ENCODE measurements around the gene CYB5R4.

The CYB5R4 gene

DNA sequence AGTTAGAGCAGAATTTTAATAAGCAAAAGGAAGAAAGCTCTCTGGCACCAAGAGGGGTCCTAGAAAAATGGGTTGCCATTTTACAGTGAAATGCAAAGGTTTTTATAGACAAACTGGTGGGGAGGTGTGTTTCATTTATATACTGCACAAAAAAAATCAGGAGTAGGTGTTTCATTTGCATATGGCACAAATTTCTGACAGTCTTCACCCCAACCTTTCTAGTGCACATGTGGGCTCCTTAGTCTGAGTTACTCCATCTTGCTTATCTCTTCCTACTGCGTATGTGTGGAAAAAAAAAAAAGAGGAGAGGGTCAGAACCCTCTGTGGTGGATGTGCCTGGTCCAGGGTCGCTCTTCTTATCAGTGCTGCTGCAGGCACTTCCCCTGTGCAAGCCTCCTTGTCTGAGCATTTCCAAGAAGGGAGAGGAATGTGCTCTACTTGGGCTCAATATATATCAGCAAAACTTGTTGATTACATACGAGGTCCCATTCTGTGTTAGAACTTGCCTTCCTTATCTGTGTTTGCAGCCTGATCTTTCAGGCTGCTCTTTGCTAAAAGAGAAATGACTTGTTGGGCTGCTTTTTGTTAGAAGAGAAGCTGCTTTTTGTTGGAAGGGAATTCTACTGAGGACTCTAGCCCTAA lies 115.0 kb downstream of the CYB5R4 start:
- H3K9me3 ChIP-seq (replicated peaks in 1 of 11) = peaks cover 0 to 5% (median 0%) of the 10 kb centered on the region in 11 experiments; a peak in 2 of 22 replicates
- H3K4me3 ChIP-seq = no peak overlapping the region
- no peak overlapping the region for H3K4me2 ChIP-seq
- no peak overlapping the region for H3K9ac ChIP-seq
- H3K27me3 ChIP-seq = no peaks in the 10 kb centered on the region
- H3K4me1 ChIP-seq = peaks cover 0 to 6% (median 0%) of the 10 kb centered on the region in 10 experiments; a peak in 1 of 20 replicates
- no peak overlapping the region for H3K27ac ChIP-seq
- no peaks in the 10 kb centered on the region for H3K36me3 ChIP-seq
- no peaks in the 10 kb centered on the region for H4K20me1 ChIP-seq
- TF ChIP-seq Cebpa-rat (IDR thresholded peaks at IDR 0.05) = no peak

DNA sequence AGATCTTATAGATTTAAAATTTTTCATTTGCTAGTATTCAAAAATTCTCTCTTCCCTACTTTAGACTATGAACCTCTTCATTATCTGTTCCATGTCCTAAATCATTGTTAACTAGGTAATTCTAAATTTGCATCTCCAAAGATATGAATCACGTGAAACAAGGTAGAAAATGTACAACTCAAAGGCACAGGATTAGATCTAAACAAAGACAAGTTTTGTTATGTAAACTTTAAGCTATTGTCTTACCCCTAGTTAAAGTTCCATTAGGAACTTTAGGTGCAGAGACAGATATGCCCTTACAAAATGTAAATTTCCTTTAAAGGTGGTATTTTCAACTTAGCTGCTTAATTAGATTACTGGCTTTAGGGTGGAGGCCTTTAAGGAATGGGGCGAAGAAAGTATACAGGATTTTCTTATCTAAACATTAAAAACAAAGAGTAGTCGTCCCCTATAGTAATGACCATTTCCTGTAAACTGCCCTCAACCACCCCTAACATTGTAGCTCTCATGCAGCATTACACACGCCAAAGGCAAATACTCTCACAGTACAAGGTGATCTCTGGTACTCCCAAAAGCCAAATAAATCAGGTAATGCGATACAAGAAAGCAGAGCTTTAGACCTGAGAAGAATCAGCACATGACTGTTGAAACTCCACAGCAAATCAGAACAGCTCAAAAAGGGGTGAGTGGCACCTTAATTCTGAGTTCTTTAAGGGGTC lies 116.7 kb downstream of the CYB5R4 start:
- Histone ChIP-seq H4K20me1 (no peaks in the 10 kb centered on the region), H3K4me2 (no peak overlapping the region), H3K27ac (no peak overlapping the region), H3K9ac (no peak overlapping the region), H3K27me3 (no peaks in the 10 kb centered on the region), H3K4me3 (no peak overlapping the region), H3K36me3 (no peaks in the 10 kb centered on the region), H3K4me1 (peaks cover 0 to 6% (median 0%) of the 10 kb centered on the region in 10 experiments; a peak in 1 of 20 replicates), H3K9me3 (replicated peaks in 1 of 11) (peaks cover 0 to 6% (median 0%) of the 10 kb centered on the region in 11 experiments; a peak in 2 of 22 replicates)
- TF ChIP-seq Cebpa-rat (IDR thresholded peaks at IDR 0.05) = no peak

DNA sequence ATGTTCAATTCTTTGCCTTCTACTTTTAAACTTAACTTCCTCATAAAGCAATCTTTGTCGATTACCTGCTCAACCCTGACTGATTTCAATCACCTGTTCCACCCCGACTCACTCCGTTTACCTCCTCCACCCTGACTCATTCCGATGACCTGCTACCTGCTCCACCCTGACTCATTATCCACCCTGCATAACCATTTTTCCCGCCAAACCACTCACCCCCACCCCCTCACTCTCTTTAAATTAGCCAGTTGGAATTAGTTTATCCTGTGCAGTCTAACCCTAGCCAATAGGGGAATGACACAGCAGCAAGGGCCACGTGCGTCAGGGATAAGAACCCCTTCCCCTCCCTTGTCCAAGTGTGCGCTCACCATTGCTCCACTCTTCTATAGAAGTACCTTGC lies 117.4 kb downstream of the CYB5R4 start:
- no peak for TF ChIP-seq Cebpa-rat (IDR thresholded peaks at IDR 0.05)
- H3K4me3 ChIP-seq = no peak overlapping the region
- H4K20me1 ChIP-seq = no peaks in the 10 kb centered on the region
- H3K27me3 ChIP-seq = no peaks in the 10 kb centered on the region
- no peak overlapping the region for H3K27ac ChIP-seq
- no peak overlapping the region for H3K4me2 ChIP-seq
- no peaks in the 10 kb centered on the region for H3K36me3 ChIP-seq
- H3K4me1 ChIP-seq = peaks cover 0 to 6% (median 0%) of the 10 kb centered on the region in 10 experiments; a peak in 1 of 20 replicates
- peaks cover 0 to 6% (median 0%) of the 10 kb centered on the region in 11 experiments; a peak in 2 of 22 replicates for H3K9me3 ChIP-seq (replicated peaks in 1 of 11)
- no peak overlapping the region for H3K9ac ChIP-seq

DNA sequence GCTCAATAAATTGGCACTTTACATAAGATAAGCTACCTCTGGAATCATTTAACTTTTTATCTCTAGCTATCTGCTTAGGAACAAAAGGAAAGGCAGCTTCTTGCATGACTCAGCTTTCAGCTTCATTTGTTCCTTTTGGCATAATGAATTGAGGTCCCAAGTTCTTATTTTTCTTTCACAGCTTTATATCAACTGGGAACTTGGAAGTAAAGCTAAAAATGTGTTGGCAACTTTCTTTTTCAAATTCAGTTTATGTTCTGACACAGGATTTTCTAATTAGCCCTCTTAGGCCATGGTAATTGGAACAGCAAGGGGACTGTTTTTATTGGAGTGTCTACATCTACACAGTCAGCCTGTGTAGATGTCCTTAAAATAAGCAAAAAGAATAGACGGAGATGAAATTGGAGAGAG lies 118.8 kb downstream of the CYB5R4 start:
- Histone ChIP-seq H3K27ac (no peak overlapping the region), H3K27me3 (no peaks in the 10 kb centered on the region), H3K9ac (no peak overlapping the region), H4K20me1 (no peaks in the 10 kb centered on the region), H3K9me3 (replicated peaks in 1 of 11) (peaks cover 0 to 6% (median 0%) of the 10 kb centered on the region in 11 experiments; a peak in 1 of 22 replicates), H3K36me3 (no peaks in the 10 kb centered on the region), H3K4me3 (no peak overlapping the region), H3K4me2 (no peak overlapping the region), H3K4me1 (peaks cover 0 to 6% (median 0%) of the 10 kb centered on the region in 10 experiments; a peak in 1 of 20 replicates)
- TF ChIP-seq Cebpa-rat (IDR thresholded peaks at IDR 0.05) = no peak

DNA sequence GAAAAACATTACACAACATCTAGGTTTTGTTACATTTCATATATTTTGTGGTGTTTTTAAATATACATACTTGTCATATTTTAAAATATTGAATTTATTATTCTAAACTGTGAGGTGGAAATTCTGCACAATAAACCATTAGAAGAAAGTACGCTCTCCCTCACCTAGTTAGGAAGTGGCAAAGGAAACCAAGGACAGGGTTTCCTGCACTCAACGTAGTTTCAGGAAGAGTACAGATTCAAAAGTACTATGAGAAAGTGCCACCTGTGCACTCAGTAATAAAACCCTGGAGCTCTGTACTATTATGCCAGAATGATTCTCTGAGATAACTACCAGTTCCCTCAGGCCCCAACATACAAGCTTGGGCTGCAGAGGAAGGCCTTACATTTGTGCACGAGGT lies 119.5 kb downstream of the CYB5R4 start:
- no peak overlapping the region for H3K9ac ChIP-seq
- no peak overlapping the region for H3K27ac ChIP-seq
- no peak overlapping the region for H3K4me3 ChIP-seq
- peaks cover 0 to 6% (median 0%) of the 10 kb centered on the region in 10 experiments; a peak in 1 of 20 replicates for H3K4me1 ChIP-seq
- no peak for TF ChIP-seq Cebpa-rat (IDR thresholded peaks at IDR 0.05)
- H3K36me3 ChIP-seq = no peaks in the 10 kb centered on the region; a peak in 1 of 22 replicates
- H3K4me2 ChIP-seq = no peak overlapping the region
- H4K20me1 ChIP-seq = no peaks in the 10 kb centered on the region
- H3K27me3 ChIP-seq = no peaks in the 10 kb centered on the region
- H3K9me3 ChIP-seq (replicated peaks in 1 of 11) = peaks cover 0 to 6% (median 0%) of the 10 kb centered on the region in 11 experiments; a peak in 1 of 22 replicates

DNA sequence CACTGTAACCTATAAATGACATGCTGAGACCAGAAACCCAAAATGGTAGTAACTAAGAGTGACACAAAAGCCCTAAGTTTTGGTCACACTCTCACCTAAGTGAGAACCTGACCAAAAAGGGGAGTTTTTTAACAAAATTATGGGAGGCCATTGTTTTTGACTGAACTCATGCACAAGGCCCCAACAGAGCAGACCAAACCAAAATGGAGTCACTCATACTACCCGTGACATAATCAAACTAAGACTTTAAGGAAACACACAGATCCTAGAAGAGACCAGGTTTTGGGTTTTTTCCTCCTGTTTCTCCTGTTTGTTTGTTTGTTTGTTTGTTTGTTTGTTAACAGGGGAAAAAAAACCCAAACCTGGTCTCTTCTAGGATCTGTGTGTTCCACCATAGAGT lies 124.9 kb downstream of the CYB5R4 start:
- Histone ChIP-seq H3K9ac (no peak overlapping the region), H4K20me1 (no peaks in the 10 kb centered on the region), H3K27me3 (no peaks in the 10 kb centered on the region), H3K4me1 (no peaks in the 10 kb centered on the region), H3K4me3 (no peak overlapping the region), H3K36me3 (peaks cover 0 to 3% (median 0%) of the 10 kb centered on the region in 11 experiments; a peak in 1 of 22 replicates), H3K27ac (no peak overlapping the region), H3K9me3 (replicated peaks in 1 of 11) (peaks cover 0 to 6% (median 0%) of the 10 kb centered on the region in 11 experiments; a peak in 1 of 22 replicates), H3K4me2 (no peak overlapping the region)
- TF ChIP-seq Cebpa-rat (IDR thresholded peaks at IDR 0.05) = no peak

DNA sequence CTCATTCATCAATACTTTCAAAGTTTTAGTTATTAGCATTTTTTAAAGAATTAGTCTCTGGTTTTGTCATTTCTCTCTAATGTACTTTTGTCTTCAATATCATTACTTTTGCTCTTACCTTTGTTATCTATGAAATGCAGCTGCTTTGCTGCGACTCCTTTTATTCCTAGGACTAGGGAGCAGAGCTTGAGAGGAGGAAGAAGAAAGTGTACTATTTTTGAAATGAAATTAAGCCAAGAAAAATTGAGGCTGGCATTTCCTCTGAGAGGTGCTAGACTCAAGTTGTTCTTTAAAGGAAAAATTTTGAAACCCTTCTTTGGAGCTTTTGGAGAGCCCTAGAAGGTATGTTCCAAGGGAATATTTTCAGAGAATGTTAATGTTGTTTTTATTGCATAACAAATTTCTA lies 125.8 kb downstream of the CYB5R4 start:
- H3K36me3 ChIP-seq = peaks cover 0 to 3% (median 0%) of the 10 kb centered on the region in 11 experiments; a peak in 1 of 22 replicates
- no peaks in the 10 kb centered on the region for H4K20me1 ChIP-seq
- H3K27ac ChIP-seq = no peak overlapping the region
- no peaks in the 10 kb centered on the region for H3K27me3 ChIP-seq
- peaks cover 0 to 6% (median 0%) of the 10 kb centered on the region in 11 experiments; a peak in 1 of 22 replicates for H3K9me3 ChIP-seq (replicated peaks in 1 of 11)
- no peak overlapping the region for H3K4me3 ChIP-seq
- H3K4me2 ChIP-seq = no peak overlapping the region
- no peak for TF ChIP-seq Cebpa-rat (IDR thresholded peaks at IDR 0.05)
- H3K9ac ChIP-seq = no peak overlapping the region
- no peaks in the 10 kb centered on the region for H3K4me1 ChIP-seq

DNA sequence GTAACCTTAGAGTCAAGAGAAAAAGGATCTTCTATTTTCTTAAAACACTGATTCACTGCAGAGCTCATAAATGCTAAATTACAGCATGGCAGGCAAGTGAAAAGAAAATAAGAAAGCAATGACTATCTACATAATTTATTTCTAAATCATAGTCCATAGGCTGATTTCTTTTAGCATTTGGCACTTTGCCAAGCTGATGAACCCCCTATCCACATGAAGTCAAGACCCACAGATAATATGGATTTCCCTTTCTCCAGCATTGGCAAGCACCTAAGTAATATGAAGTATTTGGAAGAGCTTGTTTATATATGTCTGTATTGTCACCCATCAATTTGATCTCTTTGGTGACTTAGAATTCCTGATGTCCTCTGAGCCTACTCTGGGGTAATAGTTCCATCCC lies 126.2 kb downstream of the CYB5R4 start:
- H3K4me3 ChIP-seq = no peak overlapping the region
- no peaks in the 10 kb centered on the region for H3K27me3 ChIP-seq
- H3K4me1 ChIP-seq = no peaks in the 10 kb centered on the region
- no peak overlapping the region for H3K4me2 ChIP-seq
- TF ChIP-seq Cebpa-rat (IDR thresholded peaks at IDR 0.05) = no peak
- peaks cover 0 to 2% (median 0%) of the 10 kb centered on the region in 11 experiments; a peak in 1 of 22 replicates for H3K9me3 ChIP-seq (replicated peaks in 1 of 11)
- H3K27ac ChIP-seq = no peak overlapping the region
- no peaks in the 10 kb centered on the region for H4K20me1 ChIP-seq
- H3K36me3 ChIP-seq = peaks cover 0 to 3% (median 0%) of the 10 kb centered on the region in 11 experiments; a peak in 1 of 22 replicates
- no peak overlapping the region for H3K9ac ChIP-seq

DNA sequence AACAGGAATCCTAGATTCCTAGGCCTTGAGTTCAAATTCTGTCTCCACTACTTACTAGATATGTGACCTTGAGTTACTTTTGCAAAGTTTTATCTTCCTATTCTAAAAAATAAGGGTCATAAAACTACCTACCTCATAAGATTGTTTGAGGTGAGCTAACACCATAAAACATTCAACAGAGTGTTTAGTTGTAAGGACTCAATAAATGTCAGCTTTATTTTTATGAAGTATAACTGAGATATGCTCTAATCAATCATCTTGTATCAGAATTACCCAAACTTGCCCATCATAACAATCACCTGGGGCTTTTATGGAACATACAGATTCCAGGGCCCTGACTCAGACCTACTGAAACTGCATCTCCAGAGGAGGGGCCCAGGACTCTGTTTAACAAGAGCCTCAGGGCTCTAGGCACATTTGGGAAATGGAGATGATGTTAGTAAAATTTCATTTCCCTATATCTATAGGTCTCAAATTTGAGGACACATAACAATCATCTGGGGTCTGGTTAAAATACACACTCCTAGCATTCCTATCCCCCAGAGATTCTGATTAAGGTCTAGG lies 138.6 kb downstream of the CYB5R4 start:
- H3K9ac ChIP-seq = no peak overlapping the region
- no peaks in the 10 kb centered on the region for H3K4me1 ChIP-seq
- TF ChIP-seq Cebpa-rat (IDR thresholded peaks at IDR 0.05) = no peak
- H3K4me2 ChIP-seq = no peak overlapping the region
- H3K27ac ChIP-seq = no peak overlapping the region
- H4K20me1 ChIP-seq = no peaks in the 10 kb centered on the region
- no peak overlapping the region for H3K4me3 ChIP-seq
- no peaks in the 10 kb centered on the region for H3K36me3 ChIP-seq
- no peaks in the 10 kb centered on the region for H3K9me3 ChIP-seq (replicated peaks in 1 of 11)
- no peaks in the 10 kb centered on the region for H3K27me3 ChIP-seq

Data from BLaER1 treated with 17β-estradiol and CSF1 and Interleukin-3, amounts not matched to agents 10 nM and 100 nM (cell line).